GM19452 (cell line): ENCODE data around the gene AK1.

Source experiments
- ATAC-seq: cut with Tn5 transposase; IDR thresholded peaks from one replicate; pipeline ENCODE4 v1.9.1; 2021; ENCODE audit not compliant: unreplicated experiment

AK1 gene, protein sequence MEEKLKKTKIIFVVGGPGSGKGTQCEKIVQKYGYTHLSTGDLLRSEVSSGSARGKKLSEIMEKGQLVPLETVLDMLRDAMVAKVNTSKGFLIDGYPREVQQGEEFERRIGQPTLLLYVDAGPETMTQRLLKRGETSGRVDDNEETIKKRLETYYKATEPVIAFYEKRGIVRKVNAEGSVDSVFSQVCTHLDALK

DNA sequence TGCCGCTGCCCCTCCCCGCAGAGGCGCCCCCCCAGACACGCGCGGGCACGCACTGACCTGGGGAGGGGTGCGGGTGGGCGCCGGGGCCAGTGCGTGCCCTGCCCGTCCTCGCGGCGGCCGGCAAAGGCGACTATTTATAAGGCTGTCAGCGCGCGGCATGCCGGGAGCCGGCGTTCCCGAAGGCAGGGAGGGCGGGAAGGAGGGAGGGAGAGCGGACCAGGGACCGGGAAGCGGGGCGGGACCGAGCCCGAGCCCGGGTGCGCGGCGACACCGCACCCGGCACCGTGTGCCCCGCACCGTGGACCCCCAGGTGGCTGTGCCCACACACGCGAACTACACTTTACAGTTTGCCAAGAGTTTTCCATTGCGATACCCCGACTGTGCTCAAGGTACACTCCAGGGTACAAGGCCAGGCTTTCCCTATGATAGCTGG lies at the start of gene AK1:
Gene AK1 (minus strand): TSS at position 110 of the 433 bp plus-strand sequence. CDS start 3,058 bp downstream, outside the sequence.
- ATAC-seq = no peak

DNA sequence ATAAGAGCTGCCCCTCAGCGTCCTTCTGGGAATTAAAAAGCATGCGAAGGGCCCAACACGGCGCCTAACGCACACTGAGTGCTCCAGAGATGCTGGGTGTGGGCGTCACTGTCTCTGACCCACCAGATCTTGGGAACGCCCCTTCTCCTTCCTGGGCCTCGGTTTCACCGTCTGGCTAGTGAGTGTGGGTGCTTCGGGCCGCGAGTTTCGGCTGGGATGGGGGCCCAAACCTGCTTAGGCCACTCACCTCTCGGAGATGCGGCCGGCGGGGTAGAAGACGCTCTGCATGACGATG lies 49.4 kb upstream of the AK1 start:
- ATAC-seq = no peak

DNA sequence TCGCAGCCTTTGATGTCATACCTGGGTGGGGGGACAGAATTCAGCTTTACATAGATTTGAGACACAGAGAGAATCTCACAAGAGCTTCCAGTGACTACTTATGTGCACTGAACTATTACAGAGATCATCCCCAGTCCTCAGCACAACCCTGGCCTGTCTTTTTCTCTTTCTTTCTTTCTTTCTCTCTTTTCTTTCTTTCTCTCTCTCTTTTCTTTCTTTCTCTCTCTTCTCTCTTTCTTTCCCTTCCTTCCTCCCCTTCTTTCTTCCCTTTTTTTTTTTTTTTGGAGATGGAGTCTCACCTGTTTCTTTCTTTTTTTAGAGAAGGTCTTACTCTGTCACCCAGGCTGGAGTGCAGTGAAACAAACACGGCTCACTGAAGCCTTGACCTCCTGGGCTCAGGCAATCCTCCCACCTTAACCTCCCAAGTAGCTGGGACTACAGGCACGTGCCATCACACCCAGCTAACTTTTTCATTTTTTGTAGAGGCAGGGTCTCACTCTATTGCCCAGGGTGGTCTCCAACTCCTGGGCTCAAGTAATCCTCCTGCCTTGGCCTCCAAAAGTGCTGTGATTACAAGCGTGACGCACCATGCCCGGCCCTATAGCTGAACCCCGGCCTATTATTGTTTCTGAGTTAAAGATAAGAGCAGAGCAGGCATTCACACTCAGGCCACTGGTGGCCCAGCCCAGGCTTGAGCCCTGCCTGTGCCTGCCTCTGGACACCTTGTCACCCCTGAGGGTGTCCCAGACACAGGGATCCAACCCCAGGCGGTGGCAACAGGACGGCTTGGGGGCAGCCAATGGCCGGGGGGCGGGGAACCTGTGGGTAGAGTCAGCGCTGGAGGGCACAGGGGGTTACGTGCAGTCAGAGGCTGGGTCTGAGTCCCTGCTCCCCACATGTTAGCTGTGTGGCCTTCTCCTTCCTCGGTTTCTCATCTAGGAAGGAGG lies 48.8 kb upstream of the AK1 start:
- no peak for ATAC-seq

DNA sequence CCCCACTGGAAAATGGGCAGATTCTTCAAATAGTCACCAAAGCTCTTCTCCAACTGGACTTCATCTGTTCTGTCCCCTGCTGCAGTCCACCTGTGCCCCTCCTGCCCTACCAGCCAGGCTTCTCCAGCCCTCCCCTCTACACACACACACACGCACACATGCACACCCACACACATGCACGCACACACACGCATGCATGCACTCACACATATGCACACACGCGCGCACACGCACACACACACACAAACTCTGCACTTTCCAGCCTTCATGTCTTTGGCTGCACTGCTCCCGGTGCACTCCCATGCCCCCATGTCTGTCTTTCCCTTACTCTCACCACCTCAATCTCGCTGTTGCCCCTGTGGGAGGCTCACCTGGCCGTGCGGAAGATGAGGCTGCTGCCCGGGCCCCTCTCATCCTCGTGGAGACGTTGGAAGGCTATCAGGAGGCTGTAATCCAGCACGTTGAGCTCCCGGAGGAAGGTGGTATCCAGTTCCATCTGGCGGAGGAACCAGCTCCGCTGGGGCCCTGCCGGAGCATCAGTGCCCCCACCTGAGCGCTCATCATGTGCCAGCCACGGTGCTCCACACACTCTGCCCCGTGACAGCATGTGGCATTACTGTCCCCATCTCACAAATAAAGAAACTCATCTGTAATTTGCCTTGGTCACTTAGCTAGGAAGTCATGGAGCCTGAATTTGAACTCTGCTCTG lies 47.4 kb upstream of the AK1 start:
- no peak for ATAC-seq

DNA sequence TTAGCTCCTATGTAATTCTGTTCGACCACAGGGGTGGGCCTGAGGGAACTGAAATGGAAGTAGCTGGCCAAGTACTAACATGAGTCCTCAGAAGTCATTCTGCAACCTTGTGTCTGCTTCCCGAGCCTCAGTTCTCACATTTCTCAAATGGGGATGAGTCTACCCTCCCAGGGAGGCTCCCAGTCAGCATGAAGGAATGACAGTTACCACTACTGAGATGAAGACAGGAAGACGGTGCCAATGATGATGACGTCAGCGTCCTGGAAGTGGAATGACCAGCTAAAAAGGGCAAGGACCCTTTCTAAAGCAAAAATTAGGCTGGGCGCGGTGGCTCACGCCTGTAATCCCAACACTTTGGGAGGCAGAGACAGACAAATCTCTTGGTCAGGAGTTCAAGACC lies 46.3 kb upstream of the AK1 start:
- no peak for ATAC-seq

DNA sequence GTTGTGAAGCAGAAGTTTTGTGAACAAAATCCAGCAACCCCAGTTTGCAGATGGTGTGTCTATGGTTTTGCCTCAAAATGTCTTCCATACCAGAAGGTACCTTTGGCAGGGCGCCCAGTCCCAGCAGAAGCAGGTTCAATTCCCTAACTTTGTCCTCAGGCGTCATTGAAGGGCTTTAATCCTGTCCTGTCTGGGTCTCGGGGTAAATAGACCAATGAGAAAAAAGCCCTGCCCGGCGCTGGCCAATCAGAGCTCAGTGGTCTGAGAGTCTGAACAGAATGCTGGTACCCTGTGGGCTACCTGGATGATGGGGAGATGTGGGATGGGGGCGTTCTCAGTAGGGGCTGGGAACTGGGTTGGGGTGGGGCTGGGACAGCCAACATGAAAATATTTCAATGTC lies 45.6 kb upstream of the AK1 start:
- ATAC-seq = no peak

DNA sequence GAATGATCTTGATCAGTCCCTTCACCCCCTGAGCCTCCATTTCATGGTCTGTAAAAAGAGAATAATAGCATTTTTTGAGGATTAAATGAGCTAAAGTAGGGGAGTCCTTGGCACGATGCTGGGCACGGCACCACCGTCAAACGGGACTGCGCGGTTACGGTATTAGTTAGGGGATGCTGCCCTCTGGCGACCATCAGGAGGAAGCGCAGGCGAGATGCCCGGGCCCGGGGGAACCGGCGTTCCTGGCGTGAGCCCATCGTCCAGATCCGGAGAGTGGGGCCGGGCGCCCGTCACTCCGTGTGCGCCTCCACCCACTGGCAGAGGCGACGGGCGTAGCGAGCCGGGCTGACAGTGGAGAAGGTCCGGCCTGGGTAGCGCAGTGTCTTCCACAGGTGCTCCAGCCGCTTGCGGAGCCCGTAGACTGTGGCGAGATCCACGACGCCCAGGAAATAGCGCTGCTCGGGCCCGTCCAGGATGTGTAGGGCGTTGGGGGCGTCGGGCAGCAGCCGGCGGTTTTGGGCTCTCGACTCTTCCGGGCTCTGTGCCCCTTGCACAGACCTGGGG lies 44.2 kb upstream of the AK1 start:
- ATAC-seq = no peak

DNA sequence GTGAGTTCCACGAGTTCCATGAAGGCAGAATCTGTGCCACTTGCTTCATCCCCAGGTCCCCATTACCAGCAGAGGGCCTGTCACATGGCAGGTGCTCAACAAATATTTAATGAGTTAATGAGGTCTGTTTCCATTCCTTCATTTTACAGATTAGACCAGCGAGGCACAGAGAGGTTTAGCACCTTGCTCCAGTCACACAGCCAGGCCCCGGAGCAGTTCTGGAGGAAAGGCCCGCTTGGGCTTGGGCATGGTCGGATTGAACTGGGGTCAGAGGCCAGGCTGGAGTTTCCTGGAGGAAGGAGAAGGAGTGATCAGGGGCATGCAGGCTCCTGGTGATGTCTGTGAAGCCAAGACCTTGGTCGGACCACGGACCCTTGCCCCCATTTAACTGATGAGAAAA lies 43.3 kb upstream of the AK1 start:
- no peak for ATAC-seq

DNA sequence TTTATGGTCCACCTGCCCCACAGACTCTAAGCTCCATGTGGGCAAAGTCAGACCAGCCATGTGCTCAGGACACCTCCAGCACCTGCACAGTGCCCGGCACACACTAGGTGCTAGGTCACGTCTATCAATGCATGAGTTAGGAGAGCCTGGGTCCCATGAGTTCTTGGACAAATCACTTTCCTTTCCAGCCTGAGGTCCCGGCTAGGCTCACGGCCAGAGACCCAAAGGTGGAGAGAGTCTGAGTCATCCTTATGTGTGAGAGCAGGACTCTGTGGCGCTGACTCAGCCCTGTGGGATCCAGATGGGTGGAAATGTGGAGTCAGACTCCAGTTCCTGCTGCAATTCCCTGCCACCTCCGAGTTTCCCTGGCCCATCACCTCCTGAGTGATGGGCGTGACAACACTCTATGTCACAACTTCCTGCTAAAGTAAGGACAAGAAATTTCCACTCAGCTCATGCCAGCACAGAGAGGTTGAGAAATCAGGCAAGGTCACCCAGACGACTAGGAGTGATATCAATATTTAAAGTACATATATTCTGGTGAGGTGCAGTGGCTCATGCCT lies 41.9 kb upstream of the AK1 start:
- no peak for ATAC-seq

DNA sequence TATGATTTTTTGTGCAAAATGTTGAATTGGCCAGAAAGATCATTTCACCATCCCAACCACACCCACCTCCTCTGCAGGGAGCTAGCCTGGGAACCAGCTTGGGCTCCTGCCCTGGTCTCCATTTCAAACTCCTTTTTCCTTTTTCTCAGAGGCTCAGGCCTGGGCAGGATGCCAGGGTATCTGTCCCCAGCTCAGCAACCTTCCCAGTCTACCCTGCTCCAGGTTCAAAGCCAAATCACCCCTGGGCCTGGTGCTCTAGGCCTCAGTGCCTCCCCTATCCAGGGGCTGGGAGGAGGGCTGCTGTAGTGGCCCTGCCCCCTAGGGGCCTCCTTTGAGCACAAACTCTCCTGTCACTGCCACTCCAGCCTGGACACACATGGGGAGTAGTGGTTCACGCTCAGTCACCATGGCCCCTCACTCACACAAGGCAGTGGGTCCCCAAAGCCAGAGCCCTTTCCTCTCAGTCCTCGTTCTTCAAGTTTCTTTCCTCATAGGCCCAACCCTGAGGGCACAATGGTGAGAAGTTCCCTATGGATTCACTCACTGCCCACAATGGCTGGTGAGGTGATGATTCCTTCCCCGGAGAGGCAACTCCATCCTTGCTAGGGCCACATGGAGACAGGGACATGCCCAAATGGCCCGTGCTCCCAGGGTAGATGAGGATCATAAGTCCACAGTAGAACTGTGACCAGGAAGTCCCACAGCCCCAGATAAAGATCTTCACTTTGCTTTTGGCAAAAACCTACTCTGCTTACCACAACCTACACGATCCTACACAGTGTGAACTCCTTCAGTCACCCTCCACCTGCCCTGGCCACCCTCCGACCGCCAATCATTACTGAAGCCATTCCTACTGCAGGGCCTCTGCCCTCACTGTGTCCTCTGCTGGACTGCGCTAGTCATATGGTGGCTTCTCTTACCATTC lies 41.0 kb upstream of the AK1 start:
- ATAC-seq = no peak

DNA sequence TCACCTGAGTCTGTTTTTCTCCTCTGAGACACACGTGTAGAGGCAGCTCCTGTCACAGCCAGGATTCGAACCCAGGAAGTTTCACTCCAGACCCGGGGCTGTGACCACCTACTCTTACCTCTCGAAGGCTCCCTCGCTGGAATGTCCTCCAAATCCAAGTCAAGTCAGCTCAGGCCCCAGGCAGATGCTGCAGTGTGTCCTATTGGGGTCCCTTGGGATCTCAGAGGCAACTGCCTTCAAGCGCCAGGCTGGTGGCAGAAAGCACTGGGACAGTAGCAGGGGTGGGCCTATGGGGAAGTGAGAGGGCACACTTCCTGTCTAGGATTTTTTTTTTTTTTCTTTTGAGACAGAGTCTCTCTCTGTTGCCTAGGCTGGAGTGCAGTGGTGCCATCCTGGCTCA lies 40.1 kb upstream of the AK1 start:
- ATAC-seq = no peak

DNA sequence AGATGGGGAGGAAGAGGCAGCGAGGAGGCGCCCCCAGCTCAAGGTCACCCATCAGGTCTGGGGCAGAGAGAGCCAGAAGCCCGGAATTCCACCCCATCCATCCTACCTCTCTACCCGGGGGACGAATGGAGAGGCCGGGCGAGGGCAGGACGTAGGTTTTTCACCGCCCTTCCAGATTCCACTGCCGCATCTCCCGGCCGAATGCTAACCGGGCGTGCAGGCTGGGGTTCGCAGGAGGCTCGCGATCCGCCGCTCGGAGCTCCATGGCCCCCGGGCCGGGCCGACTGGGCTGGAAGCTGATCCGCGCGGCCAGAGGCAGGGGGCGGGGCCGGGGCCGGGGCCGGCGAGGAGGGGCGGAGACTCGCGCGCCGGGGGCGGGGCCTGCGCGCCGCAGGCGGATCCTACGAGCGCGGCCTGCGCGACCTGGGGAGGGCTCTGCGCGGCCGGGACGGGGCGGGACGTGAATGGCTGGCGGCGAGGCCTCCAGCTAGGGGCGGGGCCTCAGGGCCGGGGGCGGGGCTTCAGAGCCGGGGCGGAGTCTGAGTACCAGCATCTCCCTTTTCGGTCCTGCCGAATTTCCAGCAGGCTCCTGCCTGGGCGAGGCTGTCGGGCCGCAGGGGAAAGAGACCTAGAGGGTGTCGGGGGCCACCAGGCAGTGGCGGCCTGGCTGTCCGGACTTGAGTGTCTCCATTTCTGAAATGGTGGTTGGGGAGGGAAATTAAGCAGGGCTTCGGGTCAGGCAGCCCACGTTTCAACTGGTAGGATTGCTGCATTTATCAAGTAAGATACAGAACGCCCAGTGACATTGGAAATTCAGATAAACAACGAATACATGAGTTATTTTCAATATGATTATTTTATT lies 39.5 kb upstream of the AK1 start, which contains the start of gene ST6GALNAC4:
Gene ST6GALNAC4 (minus strand): TSS at position 322 of the 862 bp plus-strand sequence. CDS start 622 bp downstream, outside the sequence.
- ATAC-seq = peak; percentile 63

DNA sequence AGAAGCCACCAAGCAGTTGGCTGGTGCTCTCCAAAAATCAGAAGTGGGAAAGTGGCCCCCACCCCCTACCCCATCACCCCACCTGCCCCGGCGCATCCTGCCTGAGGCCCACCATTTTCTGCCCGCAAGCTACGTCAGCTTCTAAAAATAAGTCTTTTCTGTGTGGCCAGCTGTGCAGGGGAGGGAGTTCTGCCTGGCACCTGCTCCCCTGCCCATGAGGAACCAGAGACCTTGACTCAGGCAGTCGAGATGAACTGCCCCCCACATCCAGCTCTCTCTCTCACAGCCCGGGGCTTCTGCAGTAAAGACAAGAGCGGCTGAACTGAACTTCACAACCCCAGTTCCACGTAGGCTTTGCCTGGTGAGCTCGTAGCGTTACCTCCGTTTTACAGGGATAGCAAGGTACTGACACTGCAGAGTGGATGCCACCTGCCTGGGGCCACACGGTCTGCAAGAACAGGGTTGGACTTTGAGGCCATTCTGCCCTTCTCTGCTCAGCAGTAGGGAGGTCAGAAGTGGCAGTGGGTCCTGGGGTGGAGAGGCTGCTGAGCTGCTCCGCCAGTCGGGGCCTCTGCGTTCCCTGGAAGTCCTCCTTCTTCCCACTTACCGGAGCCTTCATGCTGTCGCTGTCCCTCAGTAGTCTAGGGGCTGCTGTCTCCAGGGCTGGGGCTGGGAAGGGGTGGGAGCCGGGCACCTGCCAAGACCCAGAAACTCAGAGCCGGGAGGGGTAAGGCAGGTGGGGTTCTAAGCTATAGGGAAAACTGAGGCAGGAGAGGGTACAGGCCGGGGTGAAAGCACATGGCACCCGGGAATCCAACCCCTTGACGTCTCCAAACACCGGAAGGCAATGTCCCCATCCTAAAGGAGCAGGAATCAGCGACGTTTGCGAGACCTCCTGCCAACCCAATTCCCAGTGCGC lies 38.6 kb upstream of the AK1 start:
- peak; percentile 27 for ATAC-seq

DNA sequence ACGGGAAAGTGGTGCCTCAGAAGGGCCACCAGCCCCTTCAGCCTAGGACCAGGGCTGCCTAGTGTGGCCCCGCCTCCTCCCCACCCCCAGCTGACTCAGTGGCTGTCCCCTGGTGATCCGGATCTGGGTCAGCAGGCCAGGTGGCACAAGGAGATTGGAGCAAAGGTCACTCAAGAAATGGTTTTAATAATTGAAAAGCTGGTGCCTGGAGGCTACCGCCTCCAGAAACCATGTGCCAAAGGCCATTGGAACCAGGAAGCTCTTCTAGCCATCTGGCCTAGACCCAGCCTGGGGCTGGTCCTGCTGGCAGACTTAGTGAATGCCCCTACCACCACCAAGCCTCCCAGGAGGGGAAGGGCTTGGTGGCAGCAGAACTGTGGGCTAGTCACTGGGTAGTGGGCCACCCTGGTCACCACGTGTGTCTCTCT lies 37.9 kb upstream of the AK1 start:
- ATAC-seq = no peak

DNA sequence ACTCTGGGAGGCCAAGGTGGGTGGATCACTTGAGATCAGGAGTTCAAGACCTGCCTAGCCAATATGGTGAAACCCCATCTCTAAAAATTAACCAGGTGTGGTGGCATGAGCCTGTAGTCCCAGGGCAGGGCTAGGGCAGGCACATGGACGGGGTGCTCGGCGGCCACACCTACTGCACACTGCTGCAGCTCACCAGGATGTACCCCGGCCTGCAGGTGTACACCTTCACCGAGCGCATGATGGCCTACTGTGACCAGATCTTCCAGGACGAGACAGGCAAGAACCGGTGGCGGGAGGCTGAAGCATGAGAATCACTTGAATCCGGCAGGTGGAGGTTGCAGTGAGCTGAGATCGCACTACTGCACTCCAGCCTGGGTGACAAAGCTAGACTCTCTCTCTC lies 36.2 kb upstream of the AK1 start:
- no peak for ATAC-seq

DNA sequence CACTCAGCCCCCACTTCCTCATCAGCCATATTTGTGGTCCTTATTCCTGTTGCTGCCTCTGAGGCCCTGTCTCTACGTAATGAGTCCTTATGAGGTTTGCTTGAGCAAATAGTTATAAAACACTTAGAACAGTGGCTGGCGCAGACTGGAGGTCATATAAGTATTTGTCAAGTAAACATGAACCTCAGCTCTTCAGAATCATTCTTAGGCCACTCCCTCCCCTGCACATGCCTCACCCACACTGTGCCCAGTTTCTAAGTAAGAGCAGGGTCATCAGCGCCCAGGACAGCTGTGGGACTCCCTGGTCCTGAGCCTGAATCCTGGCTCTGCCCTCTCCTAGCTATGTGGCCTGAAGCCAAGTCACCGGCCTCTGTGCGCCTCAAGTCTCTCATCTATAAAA lies 35.4 kb upstream of the AK1 start:
- ATAC-seq = no peak

DNA sequence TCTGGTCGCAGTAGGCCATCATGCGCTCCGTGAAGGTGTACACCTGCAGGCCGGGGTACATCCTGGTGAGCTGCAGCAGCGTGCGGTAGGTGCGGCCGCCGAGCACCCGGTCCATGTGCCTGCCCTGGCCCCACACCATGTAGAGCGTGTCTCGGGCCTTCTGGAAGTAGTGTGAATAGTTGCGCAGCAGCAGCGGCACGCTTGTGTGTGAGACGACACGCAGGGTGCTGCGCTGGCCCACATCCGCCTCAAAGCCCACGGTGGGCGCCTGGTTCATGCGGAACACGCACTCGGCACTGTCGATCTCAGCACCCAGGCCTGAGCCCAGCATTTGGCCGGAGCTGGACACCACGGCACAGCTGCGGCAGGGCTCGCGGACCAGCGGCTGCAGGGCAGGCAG lies 34.8 kb upstream of the AK1 start:
- no peak for ATAC-seq

DNA sequence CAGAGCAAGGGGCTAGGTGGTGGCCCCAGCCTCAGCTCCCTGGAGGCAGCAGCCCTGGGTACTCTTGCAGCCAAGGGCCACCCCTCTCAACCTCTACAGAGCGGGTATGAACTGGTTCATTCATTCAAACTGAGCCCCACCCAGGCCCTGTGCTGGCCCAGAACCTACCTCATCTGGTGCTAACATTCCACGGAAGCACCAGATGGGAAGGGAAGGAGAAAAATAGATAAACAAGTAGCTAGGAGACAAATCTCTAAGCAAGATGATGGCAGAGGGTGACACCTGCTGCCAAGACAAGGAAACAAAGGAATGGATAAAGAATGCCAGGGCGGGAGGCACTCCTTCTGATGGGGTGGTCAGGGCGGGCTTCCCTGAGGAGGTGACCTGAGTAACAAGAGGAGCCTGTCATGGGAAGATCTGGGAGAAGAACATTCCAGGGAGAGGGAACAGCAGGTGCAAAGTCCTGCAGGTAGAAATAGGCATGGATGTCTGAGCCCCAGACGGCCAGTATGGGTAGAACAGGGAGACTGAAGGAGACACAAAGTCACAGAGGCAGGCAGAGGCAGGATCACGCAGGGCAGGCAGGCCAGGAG lies 33.2 kb upstream of the AK1 start:
- ATAC-seq = no peak
